Subcutaneous abdominal adipose tissue (tissue), 5 donors: Measurements from ENCODE around the gene FAM171A1.

ENCODE experiments used
- H3K27ac ChIP-seq: one replicate; pipeline ENCODE4 v1.7.0; 2013; ENCODE audit warnings: low read depth, mild to moderate bottlenecking, inconsistent platforms, low read length, moderate library complexity
- H3K27me3 ChIP-seq, 5 donors: one replicate each; pipeline ENCODE4 v1.7.0; 2013; ENCODE audit warnings: low read length in 5 of 5, inconsistent platforms in 1 of 5; ENCODE audit not compliant: control insufficient read depth in 5 of 5, insufficient read depth in 4 of 5
- H3K36me3 ChIP-seq, 5 donors: one replicate each; pipeline ENCODE4 v1.7.0; 2013; ENCODE audit warnings: low read length in 5 of 5; ENCODE audit not compliant: control insufficient read depth in 5 of 5, insufficient read depth in 5 of 5
- H3K4me1 ChIP-seq, 5 donors: one replicate each; pipeline ENCODE4 v1.7.0; 2013; ENCODE audit warnings: low read length in 5 of 5, mild to moderate bottlenecking in 3 of 5, moderate library complexity in 1 of 5; ENCODE audit not compliant: control insufficient read depth in 5 of 5, insufficient read depth in 5 of 5
- H3K4me3 ChIP-seq, 5 donors: one replicate each; pipeline ENCODE4 v1.7.0; 2013; ENCODE audit warnings: low read length in 5 of 5, low read depth in 1 of 5
- H3K9ac ChIP-seq, 5 donors: one replicate each; pipeline ENCODE4 v1.7.0; 2013; ENCODE audit warnings: low read length in 5 of 5, mild to moderate bottlenecking in 4 of 5, moderate library complexity in 3 of 5
- H3K9me3 ChIP-seq, 5 donors: one replicate each; pipeline ENCODE4 v1.7.0; 2013; ENCODE audit warnings: low read length in 5 of 5; ENCODE audit not compliant: control insufficient read depth in 5 of 5
- donor health status: healthy.
- donor health status: healthy.
- donor health status: healthy.
- donor health status: healthy.
- donor health status: healthy.

Gene FAM171A1

DNA sequence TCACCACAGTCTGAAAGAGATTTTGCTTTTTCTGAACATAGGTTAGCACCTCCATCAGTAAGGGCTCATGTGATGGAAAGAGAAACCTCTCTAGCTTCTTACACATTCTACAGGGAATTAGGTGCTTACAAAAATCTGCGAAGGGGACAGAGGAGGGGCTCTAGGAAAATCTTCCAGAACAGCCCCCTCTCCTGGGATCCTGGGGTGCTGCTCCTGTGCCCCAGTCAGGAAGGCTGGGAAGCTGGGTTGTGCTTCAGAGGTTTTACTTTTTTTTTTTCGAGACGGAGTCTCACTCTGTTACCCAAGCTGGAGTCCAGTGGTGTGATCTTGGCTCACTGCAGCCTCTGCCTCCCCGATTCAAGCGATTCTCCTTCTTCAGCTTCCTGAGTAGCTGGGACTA, 7.5 kb upstream of the FAM171A1 start:
- H3K9me3 ChIP-seq: no peaks in the 10 kb centered on the region
- no peak overlapping the region for H3K9ac ChIP-seq
- no peaks in the 10 kb centered on the region for H3K36me3 ChIP-seq
- H3K27ac ChIP-seq: no peak overlapping the region
- peaks cover 6 to 14% (median 8%) of the 10 kb centered on the region in 5 donors for H3K27me3 ChIP-seq
- no peak overlapping the region for H3K4me3 ChIP-seq
- H3K4me1 ChIP-seq: peaks cover 0 to 2% (median 0%) of the 10 kb centered on the region in 5 donors

DNA sequence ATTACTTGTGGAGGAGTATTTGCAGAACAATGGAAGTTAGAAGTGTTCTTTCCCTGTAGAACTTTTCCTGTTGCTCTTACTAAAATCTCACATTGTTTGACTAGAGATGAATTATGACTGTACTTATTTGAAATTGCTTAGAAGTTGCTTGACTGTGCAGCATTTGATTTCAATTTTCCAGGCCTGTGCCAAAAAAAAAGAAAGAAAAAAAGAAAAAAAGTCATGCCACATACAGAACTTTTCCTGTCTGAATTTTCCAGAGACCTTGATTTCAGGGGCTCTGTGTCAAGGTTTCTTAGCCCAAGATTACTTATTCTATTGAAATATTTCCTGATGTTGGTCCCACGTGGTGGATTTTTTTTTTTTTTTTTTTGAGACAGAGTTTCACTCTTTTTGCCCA, 3.5 kb upstream of the FAM171A1 start:
- H3K9me3 ChIP-seq: no peaks in the 10 kb centered on the region

DNA sequence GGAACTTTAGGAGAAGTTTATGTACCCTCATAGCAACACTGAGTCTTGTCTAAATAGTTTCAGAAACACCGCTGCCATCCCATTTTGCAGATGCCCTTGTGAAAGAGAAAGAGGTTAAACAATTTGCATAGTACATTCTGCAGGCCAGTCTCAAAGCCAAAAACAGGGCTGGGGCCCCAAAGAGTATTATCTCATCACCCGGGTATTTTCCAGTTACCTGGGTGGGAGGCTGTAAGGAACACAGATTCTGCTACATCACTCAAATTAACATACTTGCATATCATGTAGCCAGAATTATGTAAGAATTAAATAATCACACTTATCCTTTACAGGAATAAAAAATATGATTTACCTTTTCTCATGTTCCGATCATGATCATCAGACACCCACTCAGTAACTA, 3.1 kb upstream of the FAM171A1 start:
- Histone ChIP-seq H3K4me3 (no peak overlapping the region), H3K9ac (no peak overlapping the region), H3K27me3 (peaks cover 0 to 4% (median 0%) of the 10 kb centered on the region in 5 donors), H3K27ac (no peak overlapping the region), H3K36me3 (no peaks in the 10 kb centered on the region), H3K4me1 (peaks cover 0 to 15% (median 13%) of the 10 kb centered on the region in 5 donors), H3K9me3 (no peaks in the 10 kb centered on the region)

More for the DNA sequence above, 3.5 kb upstream of the FAM171A1 start:
- Histone ChIP-seq H3K36me3 (no peaks in the 10 kb centered on the region), H3K27me3 (peaks cover 0 to 4% (median 0%) of the 10 kb centered on the region in 5 donors), H3K27ac (no peak overlapping the region), H3K4me3 (no peak overlapping the region), H3K4me1 (peaks cover 0 to 12% (median 9%) of the 10 kb centered on the region in 5 donors), H3K9ac (no peak overlapping the region)

DNA sequence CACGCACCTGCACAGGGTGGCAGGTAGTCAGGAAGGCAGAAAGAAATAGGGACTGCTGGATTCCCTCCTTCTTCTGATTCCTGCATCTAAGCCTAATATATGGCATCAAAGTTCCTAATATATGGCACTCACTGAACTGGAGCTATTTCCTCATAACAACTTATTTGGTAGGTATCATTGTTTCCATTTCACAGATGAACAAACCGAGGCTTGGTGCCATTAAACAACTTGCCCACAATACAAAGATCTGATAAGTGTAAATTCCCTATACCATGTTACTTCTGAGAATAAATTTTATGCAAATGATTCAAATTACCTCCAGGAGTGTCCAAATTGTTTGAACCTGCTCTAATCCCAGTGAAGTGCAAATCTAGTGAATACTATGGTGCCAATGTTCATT, 2.1 kb upstream of the FAM171A1 start:
- H3K9me3 ChIP-seq: no peaks in the 10 kb centered on the region
- H3K4me1 ChIP-seq: peaks cover 0 to 15% (median 13%) of the 10 kb centered on the region in 5 donors
- H3K27ac ChIP-seq: no peak overlapping the region
- no peaks in the 10 kb centered on the region for H3K36me3 ChIP-seq
- no peak overlapping the region for H3K9ac ChIP-seq
- no peak overlapping the region for H3K4me3 ChIP-seq
- H3K27me3 ChIP-seq: peaks cover 0 to 4% (median 0%) of the 10 kb centered on the region in 5 donors

DNA sequence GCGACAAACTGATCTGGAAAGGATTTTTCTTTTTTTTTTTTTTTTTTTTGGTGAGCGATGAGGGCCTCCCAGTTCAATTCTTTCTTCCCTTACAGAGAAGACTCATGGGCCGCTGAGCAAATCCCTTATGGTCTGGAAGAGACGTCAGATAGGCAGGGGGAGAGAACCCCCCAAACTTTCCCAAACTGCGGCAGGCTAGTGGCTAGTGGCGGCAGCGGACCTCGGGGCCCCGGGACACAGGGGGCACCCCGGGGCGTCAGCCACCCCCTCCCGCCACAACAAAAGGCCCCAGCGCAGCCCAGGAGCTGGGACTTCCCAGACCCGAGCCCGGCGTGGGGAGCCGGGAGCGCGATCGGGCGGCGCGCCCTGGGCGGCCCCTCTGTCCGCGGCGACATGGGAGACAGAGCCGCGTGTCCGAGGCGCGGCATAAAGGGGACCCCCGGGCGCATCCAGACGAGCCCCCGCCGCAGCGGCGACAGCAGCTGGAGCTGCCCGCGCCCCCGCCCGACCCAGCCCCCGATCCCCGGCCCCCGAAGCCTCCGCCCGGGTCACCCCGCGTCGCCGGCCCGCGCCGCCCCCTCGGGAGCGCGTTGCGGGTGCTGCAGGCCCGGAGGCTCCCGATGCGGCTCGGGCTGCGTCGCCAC, 755 bp downstream of the FAM171A1 start:
- Histone ChIP-seq H3K4me3 (peak overlapping the region; percentile 60 to 69 (median 66)), H3K36me3 (no peaks in the 10 kb centered on the region), H3K27ac (no peak overlapping the region), H3K9ac (peak overlapping the region; percentile 48 to 86 (median 74)), H3K4me1 (peaks cover 0 to 15% (median 13%) of the 10 kb centered on the region in 5 donors), H3K27me3 (no peaks in the 10 kb centered on the region), H3K9me3 (no peaks in the 10 kb centered on the region)

DNA sequence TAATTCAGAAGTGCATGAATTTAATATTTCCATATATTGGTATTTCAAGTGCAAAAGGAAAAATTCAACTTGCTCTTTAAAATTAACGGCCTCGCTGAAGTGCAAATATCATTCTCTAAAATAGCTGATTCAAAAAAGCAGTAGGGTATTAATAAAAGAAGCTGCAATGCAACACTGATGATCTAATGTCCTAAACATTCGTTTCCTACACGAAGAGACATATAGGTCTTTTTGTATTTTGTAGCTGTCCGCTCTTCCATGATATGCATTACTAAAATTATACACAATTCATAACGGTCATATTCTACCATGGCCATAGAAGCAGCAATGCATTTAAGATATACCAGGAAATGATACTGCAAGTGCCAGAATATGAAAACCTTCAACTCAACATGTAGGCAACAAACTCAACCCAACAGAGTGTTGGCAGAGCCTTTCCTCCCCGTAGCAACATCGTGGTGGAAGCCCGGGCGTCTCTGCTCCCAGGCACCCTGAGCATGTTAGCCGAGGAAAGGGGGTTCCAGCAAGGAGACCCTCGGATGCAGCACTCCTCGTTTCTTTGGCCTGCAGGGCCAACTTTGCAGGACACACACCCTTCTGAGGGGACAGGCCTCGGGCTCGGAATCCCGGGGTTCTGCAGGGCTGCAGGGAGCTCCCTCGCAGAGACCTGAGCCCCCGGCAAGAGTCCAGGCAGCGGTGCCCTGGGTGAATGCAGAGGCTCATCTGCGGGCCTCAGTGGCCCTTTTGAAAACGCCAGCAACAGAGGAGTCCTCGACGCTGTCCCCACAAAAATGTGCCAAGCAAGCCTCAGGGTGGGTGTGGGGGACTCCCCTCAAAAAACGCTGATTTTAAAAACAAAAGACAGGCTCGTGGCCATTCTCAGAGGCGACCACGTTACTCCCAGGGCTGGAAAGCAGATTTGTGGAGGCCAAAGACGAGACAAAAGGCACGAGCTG, 1.6 kb downstream of the FAM171A1 start:
- H3K27me3 ChIP-seq: no peaks in the 10 kb centered on the region
- H3K4me1 ChIP-seq: peaks cover 0 to 15% (median 13%) of the 10 kb centered on the region in 5 donors
- no peaks in the 10 kb centered on the region for H3K36me3 ChIP-seq
- peak overlapping the region; percentile 48 to 86 (median 74) for H3K9ac ChIP-seq
- no peak overlapping the region for H3K27ac ChIP-seq
- H3K9me3 ChIP-seq: no peaks in the 10 kb centered on the region
- H3K4me3 ChIP-seq: peak overlapping the region; percentile 60 to 69 (median 66)

DNA sequence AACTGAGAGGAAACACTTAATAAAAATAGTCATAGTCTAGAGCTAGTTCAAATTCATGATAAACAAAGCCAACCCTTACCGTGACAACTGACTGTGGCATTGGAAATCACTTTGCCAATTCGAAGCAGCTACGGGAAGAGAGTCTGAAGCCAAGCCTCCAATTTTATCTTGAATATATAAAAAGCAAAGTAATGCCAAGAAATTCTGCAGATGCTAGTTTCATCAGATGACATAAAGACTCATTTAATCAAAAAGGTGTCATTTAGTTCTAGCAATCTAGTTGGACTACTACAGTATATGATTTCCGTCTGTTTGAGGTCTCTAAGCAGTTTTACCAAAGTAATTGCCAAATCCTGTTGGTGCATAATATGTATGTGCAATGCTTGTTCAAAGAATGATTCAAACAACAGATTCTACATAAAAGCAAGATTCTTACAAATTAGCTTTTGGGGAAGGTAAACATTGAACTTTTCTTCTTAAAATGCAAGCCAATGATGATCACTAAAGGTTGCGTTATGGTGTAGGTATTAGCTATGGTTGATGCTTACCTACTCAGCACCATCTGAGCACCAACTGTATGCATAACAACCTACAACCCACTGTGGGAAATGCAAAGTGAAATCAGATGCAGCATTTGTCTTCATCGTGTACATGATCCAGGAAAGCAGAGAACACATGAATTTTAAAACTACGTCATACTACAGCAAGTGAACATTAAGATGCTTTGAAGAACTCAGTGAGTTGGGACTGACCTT, 2.8 kb downstream of the FAM171A1 start:
- no peaks in the 10 kb centered on the region for H3K27me3 ChIP-seq

DNA sequence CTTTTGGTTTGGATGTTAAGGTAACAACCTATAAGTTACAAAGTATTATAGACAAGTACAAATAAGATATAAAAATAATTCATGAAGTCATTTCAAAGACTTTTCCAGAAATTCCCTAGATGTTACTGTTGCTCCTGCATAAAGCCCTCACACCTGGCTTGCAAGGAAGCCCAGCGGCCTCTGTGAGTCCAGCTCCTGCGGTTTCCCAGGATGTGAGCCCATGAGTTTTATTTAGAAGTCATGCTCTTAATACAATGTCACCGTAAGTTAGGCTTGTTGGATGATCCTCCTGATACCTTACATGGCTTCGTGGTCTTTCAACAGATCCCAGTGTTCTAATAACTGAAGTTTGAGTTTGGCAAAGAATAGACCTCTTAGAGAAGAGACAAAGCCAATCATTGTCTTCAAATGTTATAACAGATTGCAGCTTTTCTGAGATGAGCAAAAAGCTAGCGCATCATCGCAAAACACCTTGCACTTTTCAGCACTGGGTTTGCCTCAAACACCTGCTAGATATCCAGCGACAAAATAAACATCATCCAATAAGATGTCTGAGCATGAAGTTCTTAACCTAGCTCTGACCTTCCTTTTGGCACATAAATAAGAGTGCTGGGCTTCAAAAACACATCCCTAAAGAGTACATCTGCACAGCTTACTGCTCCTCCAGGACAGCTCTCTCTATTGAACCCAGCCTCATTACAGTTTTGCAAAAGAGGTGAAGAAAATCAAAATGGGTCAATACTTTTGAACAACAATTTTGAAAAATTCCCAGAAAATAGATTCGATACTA, 3.6 kb downstream of the FAM171A1 start:
- no peaks in the 10 kb centered on the region for H3K36me3 ChIP-seq
- no peaks in the 10 kb centered on the region for H3K27me3 ChIP-seq
- H3K27ac ChIP-seq: no peak overlapping the region
- peaks cover 0 to 15% (median 13%) of the 10 kb centered on the region in 5 donors for H3K4me1 ChIP-seq
- no peaks in the 10 kb centered on the region for H3K9me3 ChIP-seq
- no peak overlapping the region for H3K4me3 ChIP-seq
- no peak overlapping the region for H3K9ac ChIP-seq

More for the DNA sequence above, 2.8 kb downstream of the FAM171A1 start:
- Histone ChIP-seq H3K4me1 (peaks cover 0 to 15% (median 13%) of the 10 kb centered on the region in 5 donors), H3K9me3 (no peaks in the 10 kb centered on the region), H3K4me3 (no peak overlapping the region), H3K27ac (no peak overlapping the region), H3K9ac (no peak overlapping the region), H3K36me3 (no peaks in the 10 kb centered on the region)

DNA sequence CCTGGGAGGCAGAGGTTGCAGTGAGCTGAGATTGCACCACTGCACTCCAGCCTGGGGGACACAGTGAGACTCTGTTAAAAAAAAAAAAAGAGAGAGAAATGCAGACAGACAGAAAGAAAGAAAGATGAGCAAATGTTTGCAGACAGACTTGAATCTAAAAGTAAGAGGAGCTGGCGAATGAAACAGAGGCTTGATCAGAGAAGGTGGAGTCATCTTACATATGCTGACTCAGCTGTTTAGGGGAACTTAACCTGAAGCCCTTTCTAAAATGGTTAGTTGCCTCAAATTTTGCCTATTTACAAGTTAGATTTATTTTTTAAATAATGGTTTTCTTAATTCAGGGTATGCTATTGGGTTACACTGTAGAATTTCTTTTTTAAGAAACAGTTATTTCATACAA, 5.4 kb downstream of the FAM171A1 start:
- no peak overlapping the region for H3K9ac ChIP-seq
- H3K9me3 ChIP-seq: no peaks in the 10 kb centered on the region
- H3K4me3 ChIP-seq: no peak overlapping the region
- no peaks in the 10 kb centered on the region for H3K36me3 ChIP-seq
- H3K4me1 ChIP-seq: peaks cover 0 to 11% (median 8%) of the 10 kb centered on the region in 5 donors
- no peak overlapping the region for H3K27ac ChIP-seq
- H3K27me3 ChIP-seq: no peaks in the 10 kb centered on the region
